Right renal pelvis (tissue), 4 donors: Measurements from ENCODE around the gene FKBP15. TPM values are rescaled to one million over a fixed set of nuclear protein-coding genes. Genes with fewer than 3 reads are reported as not detected.

Experiments used
- DNase-seq, 4 donors: peaks; one replicate each; pipeline ENCODE4 v3.0.0-alpha.2; 2013; ENCODE audit warnings: low read depth in 4 of 4, low spot score in 3 of 4, missing footprints in 1 of 4
- polyA plus RNA-seq, 4 donors: library from polyadenylated mRNA; unstranded; fragments of 120-200 nt; gene quantifications; one replicate each; pipeline ENCODE4 v1.2.1, GENCODE V29; 2013; ENCODE audit not compliant: insufficient read length in 4 of 4

Gene FKBP15
- polyA plus RNA-seq, 4 donors: 26.1 to 30.0 (median 29.7) TPM

GRCh38 chr9:113184539-113184938 is 36.5 kb downstream of the FKBP15 start:
- DNase-seq: no peak

- no peak for DNase-seq
Measured at GRCh38 chr9:113183956-113184488, 37.1 kb downstream of the FKBP15 start.

GRCh38 chr9:113181165-113181564 is 39.9 kb downstream of the FKBP15 start:
- no peak for DNase-seq

GRCh38 chr9:113179839-113180238 is 41.2 kb downstream of the FKBP15 start:
- no peak for DNase-seq

- DNase-seq: no peak
Measured at GRCh38 chr9:113178087-113178486, 43.0 kb downstream of the FKBP15 start.

- DNase-seq: no peak
Measured at GRCh38 chr9:113177251-113177650, 43.8 kb downstream of the FKBP15 start.

GRCh38 chr9:113176803-113177202 is 44.3 kb downstream of the FKBP15 start:
- no peak for DNase-seq

- DNase-seq: no peak
Measured at GRCh38 chr9:113173341-113173740, 47.7 kb downstream of the FKBP15 start.

GRCh38 chr9:113168809-113169208 is 52.3 kb downstream of the FKBP15 start:
- DNase-seq: no peak

- no peak for DNase-seq
Measured at GRCh38 chr9:113166039-113166438, 55.0 kb downstream of the FKBP15 start.

- DNase-seq: no peak
Measured at GRCh38 chr9:113164536-113165300, 56.4 kb downstream of the FKBP15 start.

GRCh38 chr9:113163001-113163400 is 58.1 kb downstream of the FKBP15 start:
- no peak for DNase-seq

- DNase-seq: no peak
Measured at GRCh38 chr9:113160571-113160970, 60.5 kb downstream of the FKBP15 start.

GRCh38 chr9:113158446-113158845 is 62.6 kb downstream of the FKBP15 start:
- DNase-seq: no peak

GRCh38 chr9:113156880-113157279 is 64.2 kb downstream of the FKBP15 start:
- DNase-seq: no peak

GRCh38 chr9:113155911-113156588 is 65.0 kb downstream of the FKBP15 start:
- DNase-seq: no peak

- DNase-seq: no peak
Measured at GRCh38 chr9:113154946-113155345, 66.1 kb downstream of the FKBP15 start.

GRCh38 chr9:113154471-113154870 is 66.6 kb downstream of the FKBP15 start:
- no peak for DNase-seq

GRCh38 chr9:113153599-113153998 is 67.5 kb downstream of the FKBP15 start:
- no peak for DNase-seq

GRCh38 chr9:113152699-113153098 is 68.4 kb downstream of the FKBP15 start:
- DNase-seq: no peak

- no peak for DNase-seq
Measured at GRCh38 chr9:113151696-113152630, 69.1 kb downstream of the FKBP15 start.
